KOPT-K1 (cell line): ENCODE results near the gene RPH3AL.
"Not testable (repeated sequence)": the region's sequence is repeated elsewhere in the genome, so short reads cannot be mapped to it uniquely, and the experiment has no call there.

Experiments used
- H3K27ac ChIP-seq: fragments of 200-600 bp; sonication (generic); 2 replicates; pipeline ENCODE4 v1.5.1; 2016; ENCODE audit warnings: antibody characterized with exemption, mild to moderate bottlenecking, low read depth, low read length; ENCODE audit not compliant: poor library complexity, severe bottlenecking
- H3K36me3 ChIP-seq: fragments of 200-600 bp; sonication (generic); 2 replicates; pipeline ENCODE4 v1.5.1; 2017; ENCODE audit warnings: antibody characterized with exemption, mild to moderate bottlenecking, low read length, moderate library complexity; ENCODE audit not compliant: insufficient read depth
- H3K9me3 ChIP-seq: fragments of 200-600 bp; sonication (generic); 2 replicates; pipeline ENCODE4 v1.5.1; 2017; ENCODE audit warnings: antibody characterized with exemption, low read length, mild to moderate bottlenecking; ENCODE audit not compliant: insufficient read depth, poor library complexity, severe bottlenecking

RPH3AL gene

DNA sequence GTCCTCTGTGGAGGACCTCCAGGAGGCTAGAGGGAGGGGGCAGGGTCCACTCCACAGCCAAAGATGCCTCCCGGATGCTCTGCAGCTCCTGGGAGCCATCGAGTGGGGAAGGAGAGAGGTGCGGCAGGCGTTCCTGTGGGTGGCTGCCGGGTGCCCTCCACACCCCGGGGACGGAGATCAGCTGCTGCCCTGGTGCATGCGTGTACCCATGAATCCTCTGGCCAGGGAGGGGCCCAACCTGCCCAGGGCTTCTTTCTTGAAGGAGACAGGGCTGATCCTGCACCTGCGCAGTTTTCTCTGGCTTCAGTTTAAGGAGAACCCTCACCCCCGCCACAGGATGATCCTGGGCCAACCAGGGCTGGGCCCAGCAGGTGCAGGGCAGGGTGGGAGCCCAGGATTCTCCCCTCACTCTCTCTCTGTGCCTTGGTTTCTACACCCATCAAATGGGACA lies 137.7 kb downstream of the RPH3AL start:
- Histone ChIP-seq H3K36me3 (no peaks in the 10 kb centered on the region), H3K9me3 (no peaks in the 10 kb centered on the region), H3K27ac (no peak overlapping the region)

GRCh38 chr17:213286-214105 lies 139.1 kb downstream of the RPH3AL start:
- Histone ChIP-seq H3K27ac (no peak overlapping the region), H3K36me3 (no peaks in the 10 kb centered on the region), H3K9me3 (no peaks in the 10 kb centered on the region)

DNA sequence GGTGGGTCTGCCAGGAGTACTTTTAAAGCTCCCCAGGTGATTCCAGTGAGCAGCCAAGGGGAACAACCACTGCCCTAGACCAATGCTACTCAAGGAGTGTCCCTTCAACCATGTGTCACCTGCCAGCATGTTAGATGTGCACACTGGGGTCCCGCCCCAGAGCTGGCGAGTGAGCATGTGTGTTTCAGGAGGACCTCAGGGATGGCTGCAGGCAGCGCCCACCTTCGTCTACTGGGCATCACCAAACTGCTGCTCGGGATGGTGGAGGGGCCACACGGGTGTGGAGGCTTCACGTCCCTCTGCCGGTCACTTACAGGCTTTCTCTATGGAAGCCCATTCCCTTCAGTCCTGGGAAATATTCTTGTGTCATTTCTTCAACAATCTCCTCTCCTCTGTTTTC lies 142.2 kb downstream of the RPH3AL start:
- Histone ChIP-seq H3K36me3 (no peaks in the 10 kb centered on the region), H3K9me3 (no peaks in the 10 kb centered on the region), H3K27ac (no peak overlapping the region)

DNA sequence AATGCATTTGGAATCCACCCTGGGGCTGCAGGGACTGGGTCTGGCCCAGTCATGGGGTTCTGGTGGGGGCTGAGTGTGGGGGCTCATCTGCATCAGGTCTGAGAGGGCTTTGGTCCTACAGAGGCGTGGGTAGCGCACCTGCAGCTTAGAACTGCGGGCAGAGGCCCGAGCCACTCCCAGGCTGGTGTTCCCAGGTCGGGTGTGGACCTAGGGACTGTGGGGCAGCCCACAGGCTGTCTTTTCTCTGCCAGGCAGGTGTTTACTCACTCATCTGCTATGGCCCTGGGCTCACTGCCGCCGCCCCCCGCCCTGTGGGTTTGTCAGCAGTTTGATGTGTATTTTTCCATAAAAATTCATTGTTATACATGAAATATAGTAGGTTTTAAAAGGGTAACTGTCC lies 144.2 kb downstream of the RPH3AL start:
- Histone ChIP-seq H3K36me3 (no peaks in the 10 kb centered on the region), H3K9me3 (no peaks in the 10 kb centered on the region), H3K27ac (no peak overlapping the region)

DNA sequence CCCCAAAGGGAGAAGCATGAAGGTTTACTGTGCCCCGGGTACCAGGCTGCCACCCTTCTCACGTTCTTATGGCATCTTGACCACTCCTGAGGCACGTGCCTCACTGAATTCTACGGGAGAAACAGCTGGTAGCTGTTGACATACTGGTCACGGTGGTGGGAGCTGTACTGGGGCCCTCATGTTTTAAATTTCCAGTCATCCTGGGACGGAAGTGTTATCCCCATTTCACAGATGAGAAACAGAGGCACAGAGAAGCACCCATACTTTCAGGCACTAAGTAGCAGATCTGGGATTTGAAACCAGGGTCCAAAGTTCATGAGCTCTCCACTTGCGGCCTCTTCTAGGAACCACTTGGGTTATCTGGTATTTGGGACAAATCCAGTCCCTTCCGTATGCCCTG lies 144.8 kb downstream of the RPH3AL start:
- H3K36me3 ChIP-seq: no peaks in the 10 kb centered on the region
- H3K9me3 ChIP-seq: no peaks in the 10 kb centered on the region
- H3K27ac ChIP-seq: no peak overlapping the region

- Histone ChIP-seq H3K36me3 (no peaks in the 10 kb centered on the region), H3K9me3 (no peaks in the 10 kb centered on the region), H3K27ac (no peak overlapping the region)
These were observed 145.6 kb downstream of the RPH3AL start for GRCh38 chr17:206941-207560.

DNA sequence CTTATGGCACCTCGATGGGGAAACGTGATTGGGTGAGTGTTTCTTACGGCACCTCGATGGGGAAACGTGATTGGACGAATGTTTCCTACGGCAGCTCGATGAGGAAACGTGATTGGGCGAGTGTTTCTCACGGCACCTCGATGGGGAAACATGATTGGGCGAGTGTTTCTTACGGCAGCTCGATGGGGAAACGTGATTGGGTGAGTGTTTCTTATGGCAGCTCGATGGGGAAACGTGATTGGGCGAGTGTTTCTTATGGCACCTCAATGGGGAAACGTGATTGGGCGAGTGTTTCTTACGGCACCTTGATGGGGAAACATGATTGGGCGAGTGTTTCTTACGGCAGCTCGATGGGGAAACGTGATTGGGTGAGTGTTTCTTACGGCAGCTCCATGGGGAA lies 146.1 kb downstream of the RPH3AL start:
- not testable (repeated sequence) for H3K36me3 ChIP-seq, H3K9me3 ChIP-seq, H3K27ac ChIP-seq

- H3K27ac ChIP-seq: no peak overlapping the region
- H3K9me3 ChIP-seq: no peaks in the 10 kb centered on the region
- H3K36me3 ChIP-seq: no peaks in the 10 kb centered on the region
These were observed 146.8 kb downstream of the RPH3AL start for GRCh38 chr17:205817-206216.

DNA sequence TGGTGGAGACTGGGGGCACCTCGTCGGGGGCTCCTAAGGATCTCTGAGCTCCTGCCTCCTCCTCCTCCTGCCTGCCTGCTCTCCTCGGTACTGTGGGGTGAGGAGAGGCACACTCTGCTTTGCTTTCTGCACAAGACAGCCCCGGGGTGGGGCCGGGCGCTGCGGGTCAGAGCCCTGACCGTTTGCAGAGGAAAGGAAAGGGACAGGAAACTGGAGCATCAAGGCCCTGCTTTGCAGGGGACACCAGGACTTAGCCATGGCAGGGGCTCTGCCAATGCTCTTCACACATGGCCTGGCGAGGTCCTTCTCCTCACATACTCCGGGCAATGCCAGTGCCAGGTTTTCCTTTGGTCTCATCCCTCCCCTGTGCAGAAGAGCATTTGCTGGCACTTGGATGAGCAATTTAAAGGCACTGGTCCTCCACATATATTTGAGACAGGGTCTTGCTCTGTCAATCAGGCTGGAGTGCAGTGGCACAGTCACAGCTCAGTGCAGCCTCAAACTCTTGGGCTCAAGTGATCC lies 147.4 kb downstream of the RPH3AL start:
- Histone ChIP-seq H3K36me3 (no peaks in the 10 kb centered on the region), H3K27ac (no peak overlapping the region), H3K9me3 (no peaks in the 10 kb centered on the region)

DNA sequence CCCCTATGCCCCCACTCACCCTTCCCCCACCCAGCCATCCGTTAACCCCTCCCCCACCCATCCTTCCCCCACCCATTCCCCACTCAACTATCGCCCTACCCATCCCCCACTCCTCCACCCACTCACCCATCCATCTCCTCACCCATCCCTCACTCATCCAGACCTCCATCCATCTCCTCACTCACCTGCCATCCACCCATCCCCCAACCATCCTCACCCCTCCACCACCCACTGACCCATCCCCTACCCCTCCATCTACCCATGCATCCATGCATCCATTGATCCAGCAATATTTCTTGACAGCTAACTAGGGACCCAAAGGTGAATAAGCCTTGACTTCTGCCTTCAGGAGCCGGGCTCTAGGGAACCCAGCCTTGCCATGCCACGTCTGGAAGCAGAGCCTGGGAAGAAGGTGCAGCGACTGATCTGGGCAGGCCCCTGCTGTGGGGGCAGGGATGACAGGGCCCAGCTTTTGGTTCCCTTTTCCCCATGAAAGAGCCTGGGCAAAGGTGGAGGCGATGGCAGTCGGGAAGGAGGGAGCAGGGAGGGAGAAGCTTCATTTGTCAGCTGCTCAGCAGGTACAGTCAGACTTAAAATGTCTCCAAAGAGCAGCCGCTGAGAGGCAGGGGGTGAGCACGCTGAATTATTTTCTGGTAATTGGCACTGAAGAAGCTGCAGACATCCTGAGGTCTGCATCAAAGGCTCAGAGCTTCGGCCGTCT lies 148.0 kb downstream of the RPH3AL start:
- Histone ChIP-seq H3K27ac (no peak overlapping the region), H3K9me3 (no peaks in the 10 kb centered on the region), H3K36me3 (no peaks in the 10 kb centered on the region)

GRCh38 chr17:202501-202951 lies 150.1 kb downstream of the RPH3AL start:
- Histone ChIP-seq H3K36me3 (no peaks in the 10 kb centered on the region), H3K27ac (no peak overlapping the region), H3K9me3 (no peaks in the 10 kb centered on the region)

DNA sequence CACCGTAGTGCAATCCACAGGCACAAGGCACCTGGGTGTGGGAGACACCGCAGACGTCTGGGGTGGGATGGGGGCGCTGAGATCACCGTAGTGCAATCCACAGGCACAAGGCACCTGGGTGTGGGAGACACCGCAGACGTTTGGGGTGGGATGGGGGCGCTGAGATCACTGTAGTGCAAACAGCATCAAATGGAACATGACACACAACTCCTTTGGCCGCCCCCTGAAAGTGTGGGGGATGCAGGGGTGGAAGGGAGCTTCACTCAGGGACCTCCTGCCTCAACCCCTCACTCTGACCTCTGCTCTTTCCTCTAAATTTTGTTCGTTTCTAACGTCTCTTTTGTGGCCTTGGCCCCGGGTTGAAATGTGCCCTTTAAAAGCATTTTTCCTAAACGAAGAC lies 150.9 kb downstream of the RPH3AL start:
- not testable (repeated sequence) for H3K36me3 ChIP-seq, H3K9me3 ChIP-seq, H3K27ac ChIP-seq

DNA sequence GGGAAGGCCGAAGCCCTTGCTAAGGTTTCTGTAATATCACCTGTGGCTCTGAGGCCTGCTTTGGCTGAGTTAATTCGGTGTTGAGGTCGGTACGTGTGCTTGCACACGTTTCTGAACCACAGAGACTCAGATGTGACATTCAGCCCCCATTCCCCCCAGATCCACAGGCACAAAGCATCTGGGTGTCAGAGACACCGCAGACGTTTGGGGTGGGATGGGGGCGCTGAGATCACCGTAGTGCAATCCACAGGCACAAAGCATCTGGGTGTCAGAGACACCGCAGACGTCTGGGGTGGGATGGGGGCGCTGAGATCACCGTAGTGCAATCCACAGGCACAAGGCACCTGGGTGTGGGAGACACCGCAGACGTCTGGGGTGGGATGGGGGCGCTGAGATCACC lies 151.3 kb downstream of the RPH3AL start:
- not testable (repeated sequence) for H3K27ac ChIP-seq, H3K36me3 ChIP-seq, H3K9me3 ChIP-seq

GRCh38 chr17:200586-200985 lies 152.0 kb downstream of the RPH3AL start:
- H3K36me3 ChIP-seq: no peaks in the 10 kb centered on the region
- H3K27ac ChIP-seq: no peak overlapping the region
- no peaks in the 10 kb centered on the region for H3K9me3 ChIP-seq

DNA sequence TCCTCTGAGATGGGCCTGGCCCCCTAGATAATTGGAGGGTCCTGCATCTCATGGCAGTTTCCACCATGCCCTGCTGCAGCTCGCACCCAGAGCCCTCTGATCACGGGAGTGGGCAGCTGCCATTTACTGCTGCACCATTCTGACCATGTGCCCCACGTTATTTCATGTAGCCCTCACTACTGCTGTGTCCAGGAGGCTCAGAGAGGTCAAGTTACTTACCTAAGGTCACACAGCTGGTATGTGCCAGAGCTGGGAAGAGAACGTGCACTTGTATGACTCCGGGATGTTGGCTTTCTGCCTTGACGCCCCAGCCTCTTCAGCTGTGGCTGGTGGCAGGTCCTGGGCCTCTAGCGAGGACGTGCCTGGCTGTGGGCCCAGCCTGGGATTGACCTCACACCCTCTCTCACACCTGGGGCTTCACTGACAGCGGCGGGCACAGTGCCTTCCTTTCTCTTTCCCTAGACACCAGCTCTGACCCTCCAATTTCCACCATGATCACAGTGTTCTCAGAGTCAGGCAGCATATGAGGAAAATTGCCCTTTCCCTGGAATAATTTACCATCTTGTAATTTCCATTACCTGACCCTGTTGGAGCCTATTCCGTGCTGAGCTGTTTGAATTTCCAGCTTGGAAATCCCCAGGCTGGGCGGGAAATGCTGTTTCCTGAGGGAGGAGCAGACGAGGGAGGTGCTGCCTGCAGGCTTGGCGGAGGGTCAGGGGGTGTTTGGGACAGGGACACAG lies 152.6 kb downstream of the RPH3AL start:
- Histone ChIP-seq H3K9me3 (no peaks in the 10 kb centered on the region), H3K27ac (no peak overlapping the region), H3K36me3 (no peaks in the 10 kb centered on the region)
